ENCODE measurements around the gene CTSC.

CTSC gene

DNA sequence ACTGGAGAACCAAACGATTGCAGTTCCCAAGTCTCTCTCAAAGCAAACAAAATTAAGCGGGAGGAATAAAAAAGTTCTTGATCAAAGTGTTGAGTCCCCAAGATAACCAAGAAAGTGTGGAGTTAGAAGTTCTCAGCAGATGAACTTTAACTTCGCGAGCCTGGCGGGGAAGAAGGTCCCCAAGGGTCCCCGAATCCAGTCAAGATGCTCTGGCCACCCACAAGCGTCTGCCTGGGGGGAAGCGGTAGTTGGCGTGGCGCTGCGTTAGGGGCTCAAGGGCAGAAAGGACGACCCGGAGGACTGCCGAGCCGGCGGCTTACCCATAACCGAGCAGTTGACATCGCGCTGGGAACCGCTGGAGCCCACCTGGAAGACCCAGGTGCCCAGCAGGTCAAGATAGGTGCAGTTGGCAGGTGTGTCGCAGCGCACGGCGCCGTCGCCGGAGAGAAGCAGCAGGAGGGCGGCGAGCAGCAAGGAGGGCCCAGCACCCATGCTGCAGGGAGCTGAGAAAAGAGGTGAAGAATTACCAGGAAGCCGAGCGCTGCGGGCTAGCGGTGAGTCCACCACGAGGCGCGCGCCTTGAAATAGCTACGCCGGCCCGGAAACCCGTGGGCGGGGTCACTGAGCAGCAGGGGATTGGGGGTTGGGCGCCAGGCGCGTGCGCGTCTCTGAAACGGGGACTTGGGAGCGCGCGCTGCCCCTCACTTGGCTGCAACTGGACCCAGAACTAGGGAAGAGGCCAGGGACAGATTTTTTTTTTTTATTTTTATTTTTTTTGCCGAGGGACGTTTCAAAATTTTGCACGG, at the start of gene CTSC:
TSS of gene CTSC (minus strand) at position 556 of the 806 bp plus-strand sequence. CDS start at position 492, 64 bp downstream.
- DNase-seq: peak; percentile 67

DNA sequence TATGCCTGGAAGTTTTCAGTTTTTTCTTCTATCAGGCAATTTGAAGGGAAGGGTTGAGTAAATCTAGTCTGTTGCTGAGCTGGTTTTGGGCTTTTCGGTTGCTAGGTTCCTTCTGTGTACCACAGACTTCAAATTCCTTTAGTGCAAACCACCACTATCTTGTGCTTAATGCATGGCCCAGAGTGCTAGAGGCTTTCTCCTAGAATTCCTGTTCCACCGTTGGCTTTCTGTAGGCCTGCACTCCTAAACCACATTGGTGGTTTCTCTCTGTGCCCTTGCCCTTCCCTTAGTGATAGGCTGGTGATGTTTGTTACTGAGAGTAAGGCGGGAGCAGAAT, 47.1 kb upstream of the CTSC start:
- DNase-seq: no peak

DNA sequence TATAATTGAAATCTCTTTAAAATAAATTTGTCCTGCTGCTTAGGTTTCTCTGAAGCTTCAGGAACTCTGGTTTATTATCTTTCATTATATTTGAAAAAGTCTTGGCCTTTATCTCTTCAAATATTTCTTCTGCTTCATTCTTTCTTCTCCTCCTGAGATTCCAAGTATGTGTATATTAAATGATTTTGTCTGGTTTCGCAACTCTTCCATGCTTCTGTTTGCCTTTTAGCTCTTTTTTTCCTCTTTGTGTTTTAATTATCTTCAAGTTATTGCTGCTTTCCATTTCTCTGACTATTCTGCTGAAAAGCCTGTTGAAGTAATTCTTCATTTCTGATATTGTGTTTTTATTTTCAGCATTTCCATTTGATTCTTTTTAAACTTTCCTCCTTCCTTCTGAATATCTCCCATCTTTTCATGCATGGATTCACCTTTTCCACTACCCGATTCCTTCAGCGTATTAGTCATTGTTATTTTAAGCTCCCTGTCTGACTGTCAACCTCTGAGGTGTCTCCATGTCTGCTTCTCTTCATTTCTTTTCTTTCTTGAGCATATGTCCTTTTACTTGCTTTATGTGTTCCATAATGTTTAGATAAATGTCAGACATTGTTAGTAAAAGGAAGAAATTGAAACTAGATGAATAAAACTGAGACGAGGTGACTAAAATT, 46.6 kb upstream of the CTSC start:
- DNase-seq: no peak

DNA sequence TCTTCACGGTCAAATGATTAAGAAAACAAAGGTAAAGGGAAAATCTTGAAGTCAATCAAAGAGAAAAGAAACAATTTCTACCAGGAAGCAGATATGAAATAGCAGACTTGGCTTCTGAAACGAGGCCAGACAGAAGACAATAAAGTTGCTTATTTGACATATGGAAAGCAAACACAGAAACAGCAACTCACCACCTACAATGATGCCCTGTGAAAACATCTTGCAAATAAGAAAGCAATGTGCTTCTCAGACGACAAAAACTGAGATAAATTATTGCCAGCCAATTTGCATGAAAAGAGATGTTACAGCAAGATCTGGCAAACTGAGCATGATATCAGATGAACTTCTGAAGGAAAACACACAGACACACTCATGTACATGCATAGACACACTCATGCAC, 45.9 kb upstream of the CTSC start:
- no peak for DNase-seq

DNA sequence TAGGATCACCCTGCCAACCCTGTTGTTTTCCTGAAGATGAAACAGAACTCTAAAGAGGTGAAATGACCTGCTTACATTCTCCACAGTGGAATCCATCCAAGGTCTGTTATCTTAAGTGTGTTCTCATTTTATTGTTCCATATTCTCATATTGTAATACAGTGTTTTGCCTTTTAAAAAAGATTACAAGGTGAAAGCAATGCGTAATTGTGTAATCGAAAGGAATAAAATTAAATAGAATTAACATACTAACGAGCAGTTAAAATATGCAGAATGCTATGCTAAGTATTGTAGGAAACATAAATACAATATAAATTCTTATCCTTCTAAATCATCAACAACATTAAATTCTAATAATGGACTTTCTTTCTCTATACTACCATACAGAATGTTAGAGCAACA, 41.6 kb upstream of the CTSC start:
- no peak for DNase-seq

DNA sequence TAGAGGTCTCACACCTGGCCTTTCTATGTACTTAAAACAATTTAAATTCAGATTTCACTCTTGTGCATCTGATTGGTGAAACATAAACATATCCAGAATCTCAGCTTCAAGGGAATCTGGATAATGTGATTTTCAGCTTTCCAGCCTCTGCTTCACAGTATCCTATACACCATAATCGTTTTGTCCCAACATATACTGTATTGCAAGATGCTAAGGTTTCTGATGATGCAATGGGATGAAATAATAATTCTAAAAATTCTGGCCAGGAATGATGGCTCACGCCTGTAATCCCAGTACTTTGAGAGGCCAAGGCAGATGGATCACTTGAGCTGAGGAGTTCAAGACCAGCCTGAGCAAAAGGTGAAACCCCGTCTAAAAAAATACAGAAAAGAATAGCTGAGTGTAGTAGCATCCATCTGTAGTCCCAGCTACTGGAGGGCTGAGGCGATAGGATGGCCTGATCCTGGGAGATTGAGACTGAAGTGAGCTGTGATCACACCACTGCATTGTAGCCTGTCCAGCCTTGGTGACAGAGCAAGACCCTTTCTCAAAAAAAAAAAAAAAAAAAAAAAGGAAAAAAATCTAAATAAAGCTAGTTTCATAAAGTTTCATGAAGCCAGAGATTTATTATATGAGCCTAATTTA, 41.0 kb upstream of the CTSC start:
- DNase-seq: no peak

DNA sequence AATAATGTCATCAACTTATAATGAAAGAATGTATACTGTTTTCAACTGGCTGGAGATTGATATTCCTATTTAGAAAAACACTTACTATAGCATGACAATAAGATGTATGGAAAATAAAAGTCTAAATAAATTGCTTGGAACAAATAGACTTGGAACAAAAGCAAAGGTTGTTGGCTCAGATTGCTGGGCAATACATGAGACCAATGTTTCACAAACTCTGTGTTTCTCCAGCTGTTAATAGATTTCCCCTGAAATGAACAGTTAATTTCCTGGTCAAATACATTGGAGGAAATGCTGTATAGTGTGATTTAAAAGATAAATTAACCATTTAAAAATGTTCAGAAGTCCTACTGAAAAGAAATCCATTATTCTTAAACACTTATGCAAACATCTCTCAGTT, 40.1 kb upstream of the CTSC start:
- no peak for DNase-seq

DNA sequence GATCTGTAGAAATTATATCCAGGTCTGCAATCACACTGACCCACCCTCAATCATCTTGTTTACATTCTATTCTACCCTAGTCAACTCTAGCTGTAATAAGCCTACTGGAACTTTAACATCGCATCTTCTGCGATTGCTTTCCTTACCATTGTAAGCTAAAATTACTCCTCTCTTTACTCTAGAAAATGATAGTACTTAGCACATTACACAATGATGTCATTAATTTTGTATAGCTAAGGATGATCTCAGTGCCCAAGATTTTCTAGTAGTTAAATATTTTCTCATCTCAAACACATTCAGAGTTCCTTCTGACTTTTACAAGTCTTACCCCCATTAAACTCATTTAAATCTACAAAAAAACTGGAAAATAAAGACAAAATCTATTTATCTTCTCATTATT, 39.6 kb upstream of the CTSC start:
- no peak for DNase-seq

DNA sequence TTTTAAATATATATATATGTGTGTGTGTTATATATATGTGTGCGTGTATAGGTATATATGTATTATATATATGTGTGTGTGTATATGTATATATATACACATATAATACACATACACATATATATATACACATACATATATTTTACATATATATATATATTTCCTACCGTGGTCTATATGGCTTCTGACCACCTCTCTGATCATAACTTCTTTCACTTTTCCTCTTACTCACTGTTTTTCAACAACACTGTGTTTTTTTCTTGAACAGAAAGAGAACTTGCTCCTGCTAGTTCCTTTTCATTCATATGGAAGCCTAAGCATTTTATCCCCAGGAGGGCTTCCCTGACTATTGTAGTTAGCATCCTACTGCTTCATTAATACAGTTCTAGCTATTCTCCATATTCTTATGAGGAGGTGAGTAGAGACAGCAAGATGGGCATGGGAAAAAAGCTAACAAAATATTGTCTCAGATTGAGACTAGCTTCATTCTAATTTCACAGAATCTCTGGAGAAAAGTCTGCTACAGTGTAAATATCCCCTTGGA, 38.5 kb upstream of the CTSC start:
- no peak for DNase-seq

DNA sequence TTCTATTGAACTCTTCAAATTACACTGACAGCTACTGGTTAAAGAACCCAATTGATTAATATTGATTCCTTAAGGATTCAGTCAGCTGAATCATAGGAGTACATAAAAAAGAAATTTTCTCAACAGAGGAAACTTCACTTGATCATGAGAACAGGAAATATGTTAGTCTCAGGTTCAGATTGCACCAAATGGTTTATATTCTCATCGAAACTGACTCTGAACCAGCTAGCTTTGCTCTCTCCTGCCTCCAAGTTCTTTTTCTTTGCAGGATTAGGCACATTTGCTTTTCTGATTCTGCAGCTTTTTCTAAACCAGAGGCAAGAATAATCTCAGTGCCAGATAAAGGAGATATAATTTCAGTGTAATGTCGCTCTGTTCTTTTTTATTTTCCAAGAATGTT, 33.2 kb upstream of the CTSC start:
- DNase-seq: no peak

DNA sequence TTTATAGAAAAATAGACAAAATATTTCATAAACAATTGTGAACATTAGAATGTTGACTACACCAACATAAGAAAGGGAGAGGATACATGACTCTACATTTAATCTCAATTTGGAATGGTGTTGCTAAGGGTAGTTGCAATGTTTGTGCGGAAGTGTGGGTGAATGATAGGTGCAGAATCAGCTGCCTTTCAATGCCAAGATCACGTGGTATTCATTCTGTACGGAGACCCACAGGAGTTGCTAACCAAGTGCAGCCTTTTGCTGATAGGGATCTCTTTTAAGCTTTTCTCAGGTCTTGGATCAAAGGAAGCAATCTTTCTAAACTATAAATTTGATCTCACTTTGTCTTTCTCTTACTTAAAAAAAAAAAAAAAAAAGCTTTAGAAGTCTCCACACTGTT, 29.8 kb upstream of the CTSC start:
- DNase-seq: no peak

DNA sequence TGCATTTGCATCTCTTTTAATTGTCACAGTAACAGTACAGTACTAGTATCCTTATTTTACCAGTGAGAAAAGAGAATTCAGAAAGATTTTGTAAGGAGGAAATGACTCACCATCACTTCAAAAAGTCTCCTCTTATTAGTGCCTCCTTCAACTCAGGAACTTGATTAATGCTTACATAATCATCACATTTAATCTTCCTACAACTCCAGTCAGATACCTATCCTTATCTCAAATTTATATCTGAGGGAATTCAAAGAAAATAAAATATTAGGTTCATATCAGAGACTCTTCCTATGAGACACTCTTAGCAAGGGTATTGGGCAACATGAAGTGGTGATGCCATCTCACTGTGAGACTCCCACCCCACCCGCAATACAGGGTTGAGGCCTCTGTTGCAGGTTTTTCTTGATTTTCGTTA, 26.1 kb upstream of the CTSC start:
- DNase-seq: no peak

DNA sequence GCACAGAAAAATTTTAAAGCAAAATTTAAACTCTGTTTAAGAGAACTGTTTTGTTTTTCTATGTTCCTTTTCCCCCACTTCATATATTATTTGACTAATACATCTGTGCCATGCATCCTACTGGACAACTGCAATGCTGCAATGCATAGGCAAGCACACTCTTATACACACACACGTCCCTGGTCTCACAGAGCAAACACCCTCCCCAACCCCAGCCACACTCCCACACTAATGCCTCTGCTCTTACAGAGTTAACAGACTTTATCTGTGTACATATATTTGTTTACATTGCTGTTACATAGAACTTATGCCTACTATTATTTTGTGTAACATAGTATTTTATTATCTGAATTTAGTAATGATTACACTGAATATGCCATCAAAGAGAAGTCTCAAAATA, 25.5 kb upstream of the CTSC start:
- DNase-seq: no peak

DNA sequence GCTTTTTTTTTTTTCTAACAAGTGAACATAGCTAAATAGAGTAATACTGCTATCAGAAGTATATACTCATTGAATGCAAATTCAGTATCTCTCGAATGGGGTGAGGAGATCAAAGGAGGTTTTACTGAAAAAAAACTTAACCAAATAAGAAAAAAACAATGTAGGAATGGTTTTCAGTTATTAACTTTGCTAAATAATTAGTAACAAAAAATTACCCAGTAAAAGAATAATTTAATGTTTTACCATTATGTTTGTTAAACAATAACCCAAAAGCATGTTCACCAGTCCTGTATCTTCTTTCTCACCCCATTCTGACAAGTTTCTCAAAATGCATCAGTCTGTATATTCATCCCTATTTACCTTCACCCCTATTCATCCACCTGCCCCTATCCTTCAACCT, 22.6 kb upstream of the CTSC start:
- no peak for DNase-seq

DNA sequence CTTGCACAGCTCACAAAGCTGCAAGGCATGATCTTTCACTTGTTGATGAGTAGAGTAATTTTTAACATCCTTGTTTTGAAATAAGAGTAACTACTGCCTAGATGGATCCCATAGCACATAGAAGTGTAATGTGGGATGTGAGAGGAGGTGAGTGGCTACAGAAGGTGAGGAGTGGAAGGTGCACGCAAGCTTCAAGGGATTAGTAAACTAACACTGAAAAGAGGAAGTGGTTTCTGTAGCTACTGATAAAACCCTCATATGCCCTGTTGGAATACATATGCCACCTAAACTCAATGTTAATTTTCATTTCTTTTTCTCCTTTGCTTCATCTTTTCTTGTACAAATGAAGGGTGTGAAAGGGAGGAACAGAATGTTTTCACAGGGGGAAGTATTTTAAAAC, 22.0 kb upstream of the CTSC start:
- no peak for DNase-seq

DNA sequence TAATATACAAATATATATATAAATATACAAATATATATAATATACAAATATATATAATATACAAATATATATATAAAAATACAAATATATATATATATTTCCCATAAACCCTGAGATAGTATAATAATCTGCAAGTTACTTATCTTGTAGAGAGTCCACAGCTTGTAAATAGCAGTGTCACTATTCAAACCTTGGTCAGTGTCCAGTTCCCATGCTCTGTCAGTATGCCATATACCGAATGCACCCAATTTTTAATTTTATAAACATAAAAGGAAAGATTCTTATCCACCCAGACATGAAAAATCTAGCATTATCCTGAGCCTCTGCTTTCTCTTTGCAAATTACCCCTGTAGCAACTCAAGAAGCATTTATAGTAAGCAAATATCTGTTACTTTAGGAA, 21.6 kb upstream of the CTSC start:
- DNase-seq: no peak

DNA sequence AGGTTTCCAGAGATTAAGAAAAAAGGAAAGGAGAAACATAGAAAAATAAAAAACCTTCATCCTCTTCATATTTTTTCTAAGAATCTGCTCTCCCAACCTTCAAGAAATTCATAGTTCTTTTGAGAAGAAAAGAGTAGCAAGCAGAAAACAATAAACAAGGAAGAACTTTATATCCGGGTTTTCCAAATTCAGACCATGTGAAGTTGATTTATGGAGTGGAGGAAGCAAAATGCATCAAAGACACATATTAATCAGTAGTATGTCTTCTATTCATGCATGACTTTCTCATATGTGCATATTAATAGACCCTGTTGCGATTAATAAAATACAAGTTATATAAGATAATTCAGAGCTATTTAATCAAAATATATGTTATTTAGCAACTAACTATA, 20.5 kb upstream of the CTSC start:
- no peak for DNase-seq

DNA sequence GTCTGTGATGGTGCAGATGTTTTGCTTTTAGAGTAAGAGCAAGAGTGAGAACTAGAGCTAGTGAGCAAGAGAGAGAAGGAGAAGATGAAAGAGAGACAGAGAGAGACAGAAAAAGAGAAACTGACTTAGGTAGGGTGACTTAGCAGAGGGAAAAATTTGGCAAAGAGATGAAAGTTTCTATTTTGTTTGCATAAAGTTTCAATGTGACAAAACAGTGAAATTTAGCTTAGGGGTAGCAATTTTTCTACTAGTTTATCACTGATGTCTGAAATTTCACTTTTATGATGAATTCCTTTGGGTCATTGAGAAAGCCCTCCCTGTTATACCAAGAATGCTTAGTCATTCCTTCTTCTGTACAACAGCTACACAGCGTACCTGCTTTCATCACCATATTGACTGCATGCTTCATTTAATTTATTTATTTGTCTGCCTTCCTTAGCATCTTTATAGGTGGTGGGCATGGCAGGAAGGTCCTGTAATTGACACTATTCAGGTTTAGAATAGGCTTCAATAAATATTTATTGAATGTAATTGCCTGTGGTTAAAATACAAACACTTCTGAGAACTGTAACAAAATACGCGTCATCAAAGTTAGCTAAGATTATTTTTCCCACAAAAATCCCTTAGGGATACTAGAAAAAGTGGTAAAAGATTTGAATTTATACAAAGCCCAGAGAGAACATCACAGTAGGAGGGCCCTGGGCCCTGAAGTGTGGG, 19.9 kb upstream of the CTSC start:
- DNase-seq: no peak

DNA sequence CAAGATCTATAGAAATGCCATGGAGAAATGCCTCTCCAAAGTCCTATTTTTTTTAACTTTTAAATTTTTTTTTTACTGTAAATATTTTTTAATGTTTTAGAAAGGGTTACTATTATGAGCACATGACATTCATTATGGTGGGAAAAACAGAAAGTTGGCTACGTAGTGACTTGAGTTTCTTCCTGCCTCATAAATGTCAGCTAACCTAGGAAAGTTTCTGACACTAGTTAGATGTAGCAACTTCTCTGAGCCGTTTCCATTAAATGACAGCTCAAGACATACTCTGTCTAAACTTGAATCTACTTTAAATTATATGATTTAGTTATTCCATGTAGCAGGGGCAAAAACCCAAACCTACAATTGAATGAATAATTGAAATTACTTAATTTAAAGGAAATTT, 18.4 kb upstream of the CTSC start:
- no peak for DNase-seq

DNA sequence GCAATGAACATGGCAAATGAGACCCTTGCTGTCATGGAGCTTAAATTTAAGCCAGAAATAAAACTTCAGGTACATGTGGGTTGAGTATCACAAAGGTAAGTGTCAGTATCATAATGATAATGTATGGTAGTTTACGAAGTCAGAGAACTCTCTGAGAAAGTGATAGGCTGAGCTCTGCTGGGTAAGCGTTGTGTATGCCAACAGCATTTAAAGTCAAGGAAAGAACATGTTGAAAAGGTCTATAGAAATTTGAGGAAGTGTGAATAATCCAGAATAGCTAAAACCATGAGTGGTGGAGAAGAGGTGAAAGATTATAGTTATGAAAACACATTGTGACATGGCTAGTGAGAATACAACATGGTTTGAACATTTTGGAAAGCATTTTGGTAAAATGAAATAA, 17.4 kb upstream of the CTSC start:
- DNase-seq: no peak

DNA sequence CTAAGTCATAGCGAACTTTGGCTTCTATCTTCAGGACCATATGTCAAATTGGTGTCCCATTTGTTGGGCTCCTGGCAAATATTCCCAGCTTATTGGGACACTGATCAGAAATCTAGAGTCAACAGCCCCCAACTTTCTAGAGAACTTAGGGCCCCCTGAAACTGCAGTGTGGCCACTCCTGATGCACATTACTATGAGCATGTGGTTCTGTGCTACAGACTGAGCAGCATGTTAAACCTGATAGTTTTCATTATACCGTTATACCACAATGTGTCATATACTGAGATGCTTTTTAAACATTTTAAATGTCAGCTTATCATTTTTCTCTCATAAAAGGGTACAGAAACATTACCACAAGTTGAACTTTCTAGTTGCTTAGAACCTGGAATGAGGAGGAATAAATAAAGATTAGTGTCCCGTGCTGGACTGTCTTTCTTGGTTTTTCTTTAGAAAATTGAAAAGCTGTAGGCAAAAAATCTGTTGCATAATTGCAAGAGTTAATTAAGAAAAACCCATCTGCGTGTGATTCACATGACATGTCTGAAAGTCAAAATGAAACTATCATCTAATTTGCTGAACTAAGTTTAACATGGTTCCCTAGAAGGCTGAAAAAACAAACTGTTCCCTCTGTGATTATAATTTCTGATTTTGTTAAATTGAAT, 16.4 kb upstream of the CTSC start:
- DNase-seq: no peak

DNA sequence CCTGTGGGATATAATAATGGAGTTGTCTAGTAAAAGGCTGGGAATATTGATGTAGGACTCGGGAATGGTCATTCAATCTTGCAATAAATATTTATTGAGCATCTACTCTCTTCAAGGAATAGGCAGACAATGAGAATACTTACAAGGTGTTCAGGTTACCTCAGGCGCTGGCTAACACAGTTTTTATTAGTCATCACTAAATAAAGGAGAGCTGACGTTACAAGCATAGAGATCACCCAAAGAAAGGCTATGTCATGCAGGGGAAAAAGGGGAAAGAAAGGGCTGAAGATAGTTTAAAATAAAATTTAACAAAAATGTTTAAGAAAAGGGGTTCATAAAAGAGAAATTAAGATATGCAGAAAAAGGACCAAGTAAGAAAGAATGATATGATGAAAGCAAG, 15.8 kb upstream of the CTSC start:
- DNase-seq: no peak

DNA sequence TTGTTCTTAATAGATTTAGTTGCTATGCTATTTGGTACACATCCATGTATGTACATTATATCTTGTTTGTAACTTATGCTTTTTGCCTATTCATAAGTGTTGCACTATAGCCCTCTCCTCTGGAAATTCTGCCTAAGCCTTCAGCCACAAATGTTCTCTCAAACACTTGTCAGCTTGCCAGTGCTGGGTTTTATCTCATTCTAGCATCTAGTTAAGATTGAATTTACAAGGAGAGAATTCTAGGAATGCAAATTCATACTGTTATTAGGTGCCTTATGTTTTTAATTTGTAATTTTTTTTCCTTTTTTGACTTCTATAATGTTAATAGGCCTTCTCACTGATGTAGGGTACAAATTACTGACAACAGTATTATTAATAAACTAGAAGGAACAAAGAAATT, 14.6 kb upstream of the CTSC start:
- DNase-seq: no peak
